B cell (primary cell): ENCODE data around the gene NEU4. TPM values are rescaled to one million over a fixed set of nuclear protein-coding genes. Genes with fewer than 3 reads are reported as not detected.

Experiments
- ATAC-seq: fragments of 200-7000 bp; cut with Tn5 transposase; one replicate; pipeline ENCODE4 v1.10.0; 2021; ENCODE audit warnings: low read depth, mild to moderate bottlenecking, moderate number of reproducible peaks, moderate library complexity
- CTCF ChIA-PET: fragments of 350-600 bp; sonication (Branson Sonifier 250); formaldehyde crosslinking; loops from one replicate; lab custom pipeline; 2021; ENCODE audit warnings: antibody characterized with exemption, inconsistent platforms; lab: Charles Lee
- POLR2A ChIA-PET: fragments of 350-600 bp; sonication (Branson Sonifier 250); formaldehyde crosslinking; loops from one replicate; lab custom pipeline; 2021; ENCODE audit warnings: antibody characterized with exemption; lab: Charles Lee
- DNase-seq: peaks from one replicate; pipeline ENCODE4 v3.0.0; 2013
- H2AFZ ChIP-seq: 2 replicates; pipeline ENCODE4 v1.6.1; 2012; ENCODE audit warnings: mild to moderate bottlenecking, low read depth, low read length; ENCODE audit not compliant: insufficient read depth, poor library complexity, severe bottlenecking
- H3K27ac ChIP-seq, 2 donors: 1 replicate in 1 of 2; 2 replicates in 1 of 2; pipeline ENCODE4 v1.5.1; 2012 to 2013; ENCODE audit warnings: low read length in 2 of 2, mild to moderate bottlenecking in 2 of 2, moderate library complexity in 1 of 2
- H3K27me3 ChIP-seq, 4 experiments: fragments of 200-600 bp in 1 of 4; sonication (generic) in 1 of 4; replicated peaks in 1 of 4; 1 replicate in 2 of 4; 2 replicates in 2 of 4; pipeline versions ENCODE4 v1.6.1 to v1.7.0; 2013 to 2016; ENCODE audit warnings: low read length in 3 of 4, mild to moderate bottlenecking in 2 of 4, mixed read lengths in 1 of 4, moderate library complexity in 1 of 4; ENCODE audit not compliant: insufficient read depth in 4 of 4, control insufficient read depth in 3 of 4; ENCODE audit errors: control extremely low read depth in 1 of 4
- H3K36me3 ChIP-seq, 2 experiments: replicated peaks in 1 of 2; 1 replicate in 1 of 2; 2 replicates in 1 of 2; pipeline versions ENCODE4 v1.6.1 to v1.7.1; 2013; ENCODE audit warnings: low read length in 1 of 2; ENCODE audit not compliant: insufficient read depth in 2 of 2, control insufficient read depth in 1 of 2; ENCODE audit errors: control extremely low read depth in 1 of 2, extremely low read depth in 1 of 2
- H3K4me1 ChIP-seq, 2 donors: fragments of 200-600 bp in 1 of 2; sonication (generic) in 1 of 2; 1 replicate in 1 of 2; 2 replicates in 1 of 2; pipeline versions ENCODE4 v1.5.1 to v1.6.1; 2013 to 2017; ENCODE audit warnings: low read length in 2 of 2; ENCODE audit not compliant: control insufficient read depth in 2 of 2, insufficient read depth in 2 of 2
- H3K4me2 ChIP-seq: replicated peaks from 2 replicates; pipeline ENCODE3; 2012; ENCODE audit warnings: mild to moderate bottlenecking, low read depth, low read length; ENCODE audit not compliant: poor library complexity, severe bottlenecking
- H3K4me3 ChIP-seq, 5 experiments: fragments of 200-600 bp in 1 of 5; sonication (generic) in 1 of 5; 1 replicate in 3 of 5; 2 replicates in 2 of 5; pipeline versions ENCODE4 v1.5.1 to v1.7.0; 2011 to 2016; ENCODE audit warnings: low read length in 4 of 5, mild to moderate bottlenecking in 4 of 5, low read depth in 2 of 5, control low read depth in 1 of 5, moderate library complexity in 1 of 5; ENCODE audit not compliant: insufficient read depth in 1 of 5; ENCODE audit errors: control extremely low read depth in 1 of 5, extremely low read depth in 1 of 5
- H3K79me2 ChIP-seq: fragments of 200-600 bp; sonication (generic); one replicate; pipeline ENCODE4 v1.6.0; 2016; ENCODE audit warnings: low read length; ENCODE audit not compliant: control insufficient read depth, insufficient read depth
- H3K9ac ChIP-seq: fragments of 200-600 bp; sonication (generic); 2 replicates; pipeline ENCODE4 v1.6.1; 2017; ENCODE audit warnings: mild to moderate bottlenecking, low read length, moderate library complexity
- H3K9me3 ChIP-seq, 3 donors: one replicate each; pipeline versions ENCODE4 v1.6.1 to v1.7.1; 2013; ENCODE audit warnings: low read length in 2 of 3; ENCODE audit not compliant: control insufficient read depth in 2 of 3, insufficient read depth in 1 of 3; ENCODE audit errors: control extremely low read depth in 1 of 3
- H4K20me1 ChIP-seq: 2 replicates; pipeline ENCODE4 v1.6.0; 2012; ENCODE audit warnings: mild to moderate bottlenecking, low read length; ENCODE audit not compliant: insufficient read depth, control insufficient read depth, poor library complexity, severe bottlenecking
- H3K27ac Mint-ChIP-seq: one replicate; pipeline ENCODE4 v1.8.0; 2021; ENCODE audit warnings: mixed read lengths
- H3K27me3 Mint-ChIP-seq: one replicate; pipeline ENCODE4 v1.8.0; 2021; ENCODE audit warnings: mixed read lengths
- H3K4me1 Mint-ChIP-seq: one replicate; pipeline ENCODE4 v1.8.0; 2021; ENCODE audit warnings: mixed read lengths
- H3K4me3 Mint-ChIP-seq: one replicate; pipeline ENCODE4 v1.8.0; 2021; ENCODE audit warnings: mixed read lengths
- H3K9me3 Mint-ChIP-seq: one replicate; pipeline ENCODE4 v1.8.0; 2022; ENCODE audit warnings: mixed read lengths; ENCODE audit not compliant: insufficient read depth
- EZH2 ChIP-seq: IDR thresholded peaks from 2 replicates; pipeline ENCODE4 v1.6.1; 2012; ENCODE audit warnings: borderline replicate concordance, low read depth, mild to moderate bottlenecking, moderate library complexity, low read length; ENCODE audit not compliant: insufficient read depth, poor library complexity, severe bottlenecking
- WGBS: methylation state at CpG from one replicate; pipeline ENCODE4 v1.1.5; 2013; ENCODE audit warnings: missing lambda C conversion rate; ENCODE audit not compliant: insufficient coverage; 5-methylcytosine and 5-hydroxymethylcytosine counted together
- intact Hi-C: fragments of 100-400 bp; cut with micrococcal nuclease; formaldehyde crosslinking; loops from one replicate; pipeline ENCODE4 v1.10.0; 2022
- polyA plus RNA-seq: library from polyadenylated mRNA; depleted of rRNA; stranded (reverse); fragments of >200 nt; gene quantifications from 2 replicates; pipeline ENCODE4 v1.2.3, GENCODE V29; 2012
- total RNA-seq, 2 donors: library from RNA; stranded (reverse); fragments of 120-200 nt in 1 of 2; gene quantifications; 1 replicate in 1 of 2; 2 replicates in 1 of 2; pipeline versions ENCODE4 v1.2.3 to v1.2.4, GENCODE V29; 2013 to 2022
- TF ChIP-seq, protein P1 (sequence below): fragments of 200-600 bp; IDR thresholded peaks from one replicate; pipeline ENCODE4 v1.8.0; 2022; ENCODE audit warnings: antibody characterized with exemption, mild to moderate bottlenecking

The NEU4 gene
- total and polyA plus RNA-seq, 2 donors (not counting 1 experiment from before 2014, with no cell fraction given) = 0.19 TPM; not detected in 1

GRCh38 chr2:241865416-241865956 is 56.5 kb downstream of the NEU4 start:
- no peak overlapping the region for H3K4me2 ChIP-seq
- DNase-seq (no peak), ATAC-seq (no peak)
- H3K27me3 Mint-ChIP-seq = peaks cover 32% of the 10 kb centered on the region
- H3K4me3 Mint-ChIP-seq = no peak overlapping the region
- CTCF ChIA-PET = no interaction called here
- no peak for TF ChIP-seq EZH2
- H3K9ac ChIP-seq = no peak overlapping the region
- no peaks in the 10 kb centered on the region for H3K79me2 ChIP-seq
- intact Hi-C loops = no loop called here
- H3K4me1 ChIP-seq = peaks cover 22 to 43% of the 10 kb centered on the region in 2 donors
- H3K27ac Mint-ChIP-seq = no peak overlapping the region
- H3K27me3 ChIP-seq = peaks cover 0 to 62% (median 39%) of the 10 kb centered on the region in 4 experiments
- H3K36me3 ChIP-seq = no peaks in the 10 kb centered on the region
- POLR2A ChIA-PET = no interaction called here
- H3K9me3 Mint-ChIP-seq = no peaks in the 10 kb centered on the region
- WGBS = 88% methylated on average over 3 of the region's 3 CpGs
- H3K4me1 Mint-ChIP-seq = peaks cover 34% of the 10 kb centered on the region
- no peak overlapping the region for H3K4me3 ChIP-seq
- no peaks in the 10 kb centered on the region for H4K20me1 ChIP-seq
- H2AFZ ChIP-seq = no peak overlapping the region
- no peak overlapping the region for H3K27ac ChIP-seq
- H3K9me3 ChIP-seq = peaks cover 0 to 19% (median 0%) of the 10 kb centered on the region in 3 donors

GRCh38 chr2:241865957-241866789 is 57.2 kb downstream of the NEU4 start:
- Histone ChIP-seq H3K79me2 (no peaks in the 10 kb centered on the region), H3K9ac (no peak overlapping the region), H3K4me1 (peaks cover 19 to 40% of the 10 kb centered on the region in 2 donors), H3K27ac (no peak overlapping the region), H3K4me3 (no peak overlapping the region), H3K27me3 (peaks cover 0 to 58% (median 41%) of the 10 kb centered on the region in 4 experiments), H4K20me1 (no peaks in the 10 kb centered on the region), H3K36me3 (no peaks in the 10 kb centered on the region), H2AFZ (no peak overlapping the region), H3K9me3 (peaks cover 0 to 19% (median 0%) of the 10 kb centered on the region in 3 donors), H3K4me2 (no peak overlapping the region)
- Mint-ChIP-seq H3K27me3 (peaks cover 31% of the 10 kb centered on the region), H3K27ac (no peak overlapping the region), H3K4me3 (no peak overlapping the region), H3K4me1 (peaks cover 36% of the 10 kb centered on the region), H3K9me3 (no peaks in the 10 kb centered on the region)
- ATAC-seq (no peak), DNase-seq (no peak)
- intact Hi-C loops = no loop called here
- WGBS = 24% methylated on average over 26 of the region's 31 CpGs
- POLR2A ChIA-PET = no interaction called here
- CTCF ChIA-PET = no interaction called here
- TF ChIP-seq, protein P1, sequence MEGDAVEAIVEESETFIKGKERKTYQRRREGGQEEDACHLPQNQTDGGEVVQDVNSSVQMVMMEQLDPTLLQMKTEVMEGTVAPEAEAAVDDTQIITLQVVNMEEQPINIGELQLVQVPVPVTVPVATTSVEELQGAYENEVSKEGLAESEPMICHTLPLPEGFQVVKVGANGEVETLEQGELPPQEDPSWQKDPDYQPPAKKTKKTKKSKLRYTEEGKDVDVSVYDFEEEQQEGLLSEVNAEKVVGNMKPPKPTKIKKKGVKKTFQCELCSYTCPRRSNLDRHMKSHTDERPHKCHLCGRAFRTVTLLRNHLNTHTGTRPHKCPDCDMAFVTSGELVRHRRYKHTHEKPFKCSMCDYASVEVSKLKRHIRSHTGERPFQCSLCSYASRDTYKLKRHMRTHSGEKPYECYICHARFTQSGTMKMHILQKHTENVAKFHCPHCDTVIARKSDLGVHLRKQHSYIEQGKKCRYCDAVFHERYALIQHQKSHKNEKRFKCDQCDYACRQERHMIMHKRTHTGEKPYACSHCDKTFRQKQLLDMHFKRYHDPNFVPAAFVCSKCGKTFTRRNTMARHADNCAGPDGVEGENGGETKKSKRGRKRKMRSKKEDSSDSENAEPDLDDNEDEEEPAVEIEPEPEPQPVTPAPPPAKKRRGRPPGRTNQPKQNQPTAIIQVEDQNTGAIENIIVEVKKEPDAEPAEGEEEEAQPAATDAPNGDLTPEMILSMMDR = no peak
- TF ChIP-seq EZH2 = no peak

Other genes starting within 250 kb of the NEU4 start
- 26.5 and 29.9 TPM in 2 replicates for gene THAP4, start 172.0 kb upstream of the NEU4 start, total RNA-seq
- gene THAP4, start 172.0 kb upstream of the NEU4 start, polyA plus RNA-seq = 26.8 and 41.0 TPM in 2 replicates
- gene ATG4B, start 171.5 kb upstream of the NEU4 start, total RNA-seq = 130 and 145 TPM in 2 replicates
- 130 and 161 TPM in 2 replicates for gene ATG4B, start 171.5 kb upstream of the NEU4 start, polyA plus RNA-seq
- 20.7 and 26.3 TPM in 2 replicates for gene DTYMK, start 122.4 kb upstream of the NEU4 start, total RNA-seq
- gene DTYMK, start 122.4 kb upstream of the NEU4 start, polyA plus RNA-seq = 16.3 and 19.5 TPM in 2 replicates
- 82.9 and 91.1 TPM in 2 replicates for gene ING5, start 107.2 kb upstream of the NEU4 start, total RNA-seq
- 70.7 and 75.9 TPM in 2 replicates for gene ING5, start 107.2 kb upstream of the NEU4 start, polyA plus RNA-seq
- 57.1 and 67.7 TPM in 2 replicates for gene D2HGDH, start 74.6 kb upstream of the NEU4 start, total RNA-seq
- 44.0 and 64.5 TPM in 2 replicates for gene D2HGDH, start 74.6 kb upstream of the NEU4 start, polyA plus RNA-seq
- gene GAL3ST2, start 32.4 kb upstream of the NEU4 start, total RNA-seq = 0.51 TPM in 1 of 2 replicates, not detected in the other
- gene GAL3ST2, start 32.4 kb upstream of the NEU4 start, polyA plus RNA-seq = 0.10 and 0.30 TPM in 2 replicates
- 0.87 and 1.3 TPM in 2 replicates for gene PDCD1, start 49.7 kb downstream of the NEU4 start, total RNA-seq
- 0.28 and 0.29 TPM in 2 replicates for gene PDCD1, start 49.7 kb downstream of the NEU4 start, polyA plus RNA-seq
- not detected in 2 replicates for gene RTP5, start 60.5 kb downstream of the NEU4 start, total RNA-seq
- 0.30 TPM in 1 of 2 replicates, not detected in the other for gene RTP5, start 60.5 kb downstream of the NEU4 start, polyA plus RNA-seq